Trophoblast cell (in vitro differentiated cells and primary cell): ENCODE data around the gene YIF1B.
A peak's percentile ranks its signal among the peaks of the same experiment; 100 is the strongest.

Experiments used
- DNase-seq, 2 donors: peaks; one replicate each; pipeline ENCODE4 v3.0.0-alpha.2; 2016
- H2AFZ ChIP-seq: 2 replicates; pipeline ENCODE4 v1.6.1; 2013; ENCODE audit warnings: low read length, moderate library complexity, mild to moderate bottlenecking; ENCODE audit not compliant: insufficient read depth, poor library complexity
- H2AK5ac ChIP-seq: 2 replicates; pipeline ENCODE4 v1.6.1; 2013; ENCODE audit warnings: mild to moderate bottlenecking, low read length
- H2BK120ac ChIP-seq: 2 replicates; pipeline ENCODE4 v1.6.1; 2013; ENCODE audit warnings: low read length, mild to moderate bottlenecking, moderate library complexity; ENCODE audit not compliant: insufficient read depth, poor library complexity
- H2BK12ac ChIP-seq: 2 replicates; pipeline ENCODE4 v1.6.1; 2013; ENCODE audit warnings: mild to moderate bottlenecking, low read length, moderate library complexity
- H2BK5ac ChIP-seq: 2 replicates; pipeline ENCODE4 v1.6.1; 2013; ENCODE audit warnings: low read length, low read depth, moderate library complexity, mild to moderate bottlenecking; ENCODE audit not compliant: poor library complexity
- H3K14ac ChIP-seq: 2 replicates; pipeline ENCODE4 v1.6.1; 2013; ENCODE audit warnings: mild to moderate bottlenecking, low read length
- H3K18ac ChIP-seq: 2 replicates; pipeline ENCODE4 v1.6.1; 2013; ENCODE audit warnings: mild to moderate bottlenecking, low read length
- H3K23ac ChIP-seq: 2 replicates; pipeline ENCODE4 v1.6.1; 2013; ENCODE audit warnings: low read length
- H3K27ac ChIP-seq: 2 replicates; pipeline ENCODE4 v1.5.1; 2013; ENCODE audit warnings: low read depth, mild to moderate bottlenecking, inconsistent platforms, low read length, moderate library complexity
- H3K27me3 ChIP-seq: 2 replicates; pipeline ENCODE4 v1.6.1; 2013; ENCODE audit warnings: inconsistent platforms, mild to moderate bottlenecking, low read length, moderate library complexity; ENCODE audit not compliant: insufficient read depth
- H3K36me3 ChIP-seq, 2 experiments: 1 replicate in 1 of 2; 2 replicates in 1 of 2; pipeline ENCODE4 v1.6.1; 2013; ENCODE audit warnings: low read length in 2 of 2, mild to moderate bottlenecking in 2 of 2, moderate library complexity in 1 of 2; ENCODE audit not compliant: insufficient read depth in 2 of 2, control insufficient read depth in 1 of 2
- H3K4ac ChIP-seq: 2 replicates; pipeline ENCODE4 v1.6.1; 2013; ENCODE audit warnings: low read depth, mild to moderate bottlenecking, low read length, moderate library complexity
- H3K4me1 ChIP-seq, 2 experiments: 1 replicate in 1 of 2; 2 replicates in 1 of 2; pipeline ENCODE4 v1.6.1; 2013; ENCODE audit warnings: low read length in 2 of 2, mild to moderate bottlenecking in 2 of 2, moderate library complexity in 1 of 2; ENCODE audit not compliant: insufficient read depth in 2 of 2, control insufficient read depth in 1 of 2
- H3K4me2 ChIP-seq: 2 replicates; pipeline ENCODE4 v1.6.1; 2013; ENCODE audit warnings: inconsistent platforms, mild to moderate bottlenecking, low read length, moderate library complexity
- H3K4me3 ChIP-seq: 2 replicates; pipeline ENCODE4 v1.5.1; 2013; ENCODE audit warnings: mild to moderate bottlenecking, low read depth, low read length, inconsistent platforms
- H3K79me1 ChIP-seq: one replicate; pipeline ENCODE4 v1.6.1; 2013; ENCODE audit warnings: low read length
- H3K79me2 ChIP-seq: 2 replicates; pipeline ENCODE4 v1.6.1; 2013; ENCODE audit warnings: low read length, mild to moderate bottlenecking; ENCODE audit not compliant: control insufficient read depth, insufficient read depth, poor library complexity
- H3K9ac ChIP-seq: 2 replicates; pipeline ENCODE4 v1.6.1; 2013; ENCODE audit warnings: mild to moderate bottlenecking, low read length
- H3K9me3 ChIP-seq: 2 replicates; pipeline ENCODE4 v1.6.1; 2013; ENCODE audit warnings: low read depth, mild to moderate bottlenecking, control low read depth, inconsistent platforms, low read length; ENCODE audit not compliant: insufficient read depth
- H4K12ac ChIP-seq: 2 replicates; pipeline ENCODE4 v1.6.1; 2013; ENCODE audit warnings: low read depth, mild to moderate bottlenecking, low read length, moderate library complexity
- H4K8ac ChIP-seq: 2 replicates; pipeline ENCODE4 v1.6.1; 2013; ENCODE audit warnings: low read depth, mild to moderate bottlenecking, low read length, moderate library complexity
- H4K91ac ChIP-seq: one replicate; pipeline ENCODE4 v1.6.1; 2013; ENCODE audit warnings: low read depth, mild to moderate bottlenecking, low read length, moderate library complexity
- WGBS: extraction: QIAGEN DNeasy Blood & Tissue Kit; methylation state at CpG from one replicate; pipeline ENCODE4 v1.1.7; 2013; ENCODE audit warnings: missing lambda C conversion rate; ENCODE audit not compliant: insufficient read length, insufficient coverage; ENCODE audit errors: extremely low coverage; 5-methylcytosine and 5-hydroxymethylcytosine counted together

The YIF1B gene

DNA sequence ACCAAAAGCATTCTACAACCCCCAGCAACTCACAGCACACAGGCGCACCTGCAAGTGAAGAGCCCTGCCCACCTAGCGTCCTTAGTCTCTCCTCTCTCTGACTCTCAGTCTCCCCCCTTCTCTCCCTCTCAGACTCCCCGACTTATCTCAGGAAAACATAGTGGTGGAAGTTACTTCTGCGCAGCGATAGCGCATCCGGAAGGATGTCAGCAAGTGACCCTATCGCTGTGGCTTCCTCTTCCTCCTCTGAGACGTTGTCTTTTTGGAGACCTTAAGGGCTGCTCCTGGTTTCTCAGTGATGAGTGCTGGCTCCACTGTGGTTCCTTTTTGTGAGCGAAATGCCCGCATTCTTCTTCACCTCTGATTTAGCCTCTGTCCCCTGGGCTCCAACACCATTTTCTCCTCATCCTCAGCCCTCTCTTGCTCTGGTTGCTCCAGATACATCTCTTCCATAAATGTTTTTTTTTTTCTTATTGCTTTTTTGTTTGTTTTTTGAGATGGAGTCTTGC, 1.4 kb upstream of the YIF1B start:
- no peak overlapping the region for H2BK12ac ChIP-seq

GRCh38 chr19:38316477-38317067, 825 bp upstream of the YIF1B start:
- peak overlapping the region; percentile 20 for H2BK120ac ChIP-seq
- H3K27me3 ChIP-seq: no peaks in the 10 kb centered on the region
- no peak overlapping the region for H2BK12ac ChIP-seq
- WGBS: no CpG with 5 or more reads among the region's 8 CpGs
- DNase-seq: no peak
- H3K14ac ChIP-seq: no peak overlapping the region
- peaks cover 14% of the 10 kb centered on the region for H3K79me1 ChIP-seq
- no peak overlapping the region for H3K4ac ChIP-seq
- H4K91ac ChIP-seq: peak overlapping the region; percentile 57
- H3K18ac ChIP-seq: no peak overlapping the region
- H3K4me1 ChIP-seq: peaks cover 9 to 23% of the 10 kb centered on the region in 2 experiments
- H3K36me3 ChIP-seq: no peaks in the 10 kb centered on the region
- no peak overlapping the region for H3K9ac ChIP-seq
- H2AK5ac ChIP-seq: no peak overlapping the region
- H3K4me3 ChIP-seq: no peak overlapping the region
- H4K12ac ChIP-seq: peak overlapping the region; percentile 20
- peak overlapping the region; percentile 67 for H4K8ac ChIP-seq
- H3K27ac ChIP-seq: no peak overlapping the region
- no peaks in the 10 kb centered on the region for H3K9me3 ChIP-seq
- no peak overlapping the region for H2BK5ac ChIP-seq
- H2AFZ ChIP-seq: peak overlapping the region; percentile 35
- peak overlapping the region; percentile 57 for H3K4me2 ChIP-seq
- peaks cover 7% of the 10 kb centered on the region for H3K79me2 ChIP-seq
- H3K23ac ChIP-seq: no peak overlapping the region

More for the DNA sequence above, 1.4 kb upstream of the YIF1B start:
- H2BK120ac ChIP-seq: no peak overlapping the region
- H3K9me3 ChIP-seq: no peaks in the 10 kb centered on the region
- no peak overlapping the region for H4K8ac ChIP-seq
- H3K4ac ChIP-seq: no peak overlapping the region
- H4K91ac ChIP-seq: no peak overlapping the region
- H3K79me1 ChIP-seq: peaks cover 14% of the 10 kb centered on the region
- peaks cover 10 to 24% of the 10 kb centered on the region in 2 experiments for H3K4me1 ChIP-seq
- H2AFZ ChIP-seq: no peak overlapping the region
- peaks cover 7% of the 10 kb centered on the region for H3K79me2 ChIP-seq
- no peaks in the 10 kb centered on the region for H3K27me3 ChIP-seq
- H3K4me3 ChIP-seq: no peak overlapping the region
- H3K9ac ChIP-seq: no peak overlapping the region
- H3K14ac ChIP-seq: no peak overlapping the region
- no peak overlapping the region for H3K23ac ChIP-seq
- no peak overlapping the region for H2AK5ac ChIP-seq
- no peak for DNase-seq
- H2BK5ac ChIP-seq: no peak overlapping the region
- H4K12ac ChIP-seq: no peak overlapping the region
- no peak overlapping the region for H3K18ac ChIP-seq
- no CpG with 5 or more reads among the region's 11 CpGs for WGBS
- no peak overlapping the region for H3K27ac ChIP-seq
- no peaks in the 10 kb centered on the region for H3K36me3 ChIP-seq
- H3K4me2 ChIP-seq: no peak overlapping the region

- no peak overlapping the region for H4K12ac ChIP-seq
- H2BK5ac ChIP-seq: no peak overlapping the region
- no peak overlapping the region for H2BK120ac ChIP-seq
- no peak overlapping the region for H3K23ac ChIP-seq
- no peak overlapping the region for H2AFZ ChIP-seq
- no peak overlapping the region for H3K4ac ChIP-seq
- DNase-seq: no peak
- peaks cover 4% of the 10 kb centered on the region for H3K79me2 ChIP-seq
- H3K79me1 ChIP-seq: peaks cover 6% of the 10 kb centered on the region
- H3K4me3 ChIP-seq: no peak overlapping the region
- H3K27ac ChIP-seq: no peak overlapping the region
- H3K9ac ChIP-seq: no peak overlapping the region
- no peak overlapping the region for H4K8ac ChIP-seq
- H4K91ac ChIP-seq: no peak overlapping the region
- no peaks in the 10 kb centered on the region for H3K27me3 ChIP-seq
- H3K14ac ChIP-seq: no peak overlapping the region
- H3K4me2 ChIP-seq: no peak overlapping the region
- WGBS: no CpG with 5 or more reads among the region's 6 CpGs
- H3K9me3 ChIP-seq: no peaks in the 10 kb centered on the region
- H2BK12ac ChIP-seq: no peak overlapping the region
- no peak overlapping the region for H2AK5ac ChIP-seq
- peaks cover 21 to 27% of the 10 kb centered on the region in 2 experiments for H3K36me3 ChIP-seq
- peaks cover 0 to 3% of the 10 kb centered on the region in 2 experiments for H3K4me1 ChIP-seq
- H3K18ac ChIP-seq: no peak overlapping the region
Observed at GRCh38 chr19:38310986-38311385, 4.8 kb downstream of the YIF1B start.

- Histone ChIP-seq H2BK12ac (no peak overlapping the region), H3K4me2 (no peak overlapping the region), H4K91ac (no peak overlapping the region), H3K36me3 (peaks cover 21 to 27% of the 10 kb centered on the region in 2 experiments), H3K9ac (no peak overlapping the region), H3K27me3 (no peaks in the 10 kb centered on the region), H3K79me2 (peaks cover 1% of the 10 kb centered on the region), H3K23ac (no peak overlapping the region), H4K8ac (no peak overlapping the region), H2AK5ac (no peak overlapping the region), H2AFZ (no peak overlapping the region), H3K18ac (no peak overlapping the region), H3K4me3 (no peak overlapping the region), H4K12ac (no peak overlapping the region), H3K4ac (no peak overlapping the region), H3K79me1 (peaks cover 4% of the 10 kb centered on the region), H2BK5ac (no peak overlapping the region), H3K27ac (no peak overlapping the region), H3K4me1 (peaks cover 4 to 5% of the 10 kb centered on the region in 2 experiments), H3K9me3 (no peaks in the 10 kb centered on the region), H2BK120ac (no peak overlapping the region), H3K14ac (no peak overlapping the region)
- WGBS: no CpG with 5 or more reads among the region's 2 CpGs
- DNase-seq: no peak
Observed at GRCh38 chr19:38310279-38310670, 5.5 kb downstream of the YIF1B start.
